Peyer's patch (tissue), 4 donors: ENCODE data around the gene SYT9.

ENCODE experiments used
- CTCF ChIP-seq, 6 experiments: fragments of 450-650 bp in 4 of 6; fragments of 200-600 bp in 2 of 6; sonication (generic) in 1 of 6; IDR thresholded peaks; one replicate each; pipeline ENCODE4 v1.5.1; 2017 to 2019; ENCODE audit warnings: antibody characterized with exemption in 6 of 6, mild to moderate bottlenecking in 3 of 6, moderate library complexity in 1 of 6
- POLR2A ChIP-seq, 2 donors: fragments of 450-650 bp; IDR thresholded peaks; one replicate each; pipeline ENCODE4 v1.5.1; 2017; ENCODE audit warnings: antibody characterized with exemption in 2 of 2, mild to moderate bottlenecking in 2 of 2, moderate library complexity in 2 of 2

- TF ChIP-seq CTCF (IDR thresholded peaks at IDR 0.05) (no peak), POLR2A (IDR thresholded peaks at IDR 0.05) (no peak)
Measured at GRCh38 chr11:7219491-7219890, 32.2 kb upstream of the SYT9 start.
